Raji (cell line): ENCODE data around the gene FUT1.

Experiments
- POLR2A ChIP-seq: IDR thresholded peaks from 2 replicates; pipeline ENCODE4 v1.6.1; 2011; ENCODE audit warnings: low read depth, low read length, control low read depth; ENCODE audit not compliant: insufficient read depth

Gene FUT1

DNA sequence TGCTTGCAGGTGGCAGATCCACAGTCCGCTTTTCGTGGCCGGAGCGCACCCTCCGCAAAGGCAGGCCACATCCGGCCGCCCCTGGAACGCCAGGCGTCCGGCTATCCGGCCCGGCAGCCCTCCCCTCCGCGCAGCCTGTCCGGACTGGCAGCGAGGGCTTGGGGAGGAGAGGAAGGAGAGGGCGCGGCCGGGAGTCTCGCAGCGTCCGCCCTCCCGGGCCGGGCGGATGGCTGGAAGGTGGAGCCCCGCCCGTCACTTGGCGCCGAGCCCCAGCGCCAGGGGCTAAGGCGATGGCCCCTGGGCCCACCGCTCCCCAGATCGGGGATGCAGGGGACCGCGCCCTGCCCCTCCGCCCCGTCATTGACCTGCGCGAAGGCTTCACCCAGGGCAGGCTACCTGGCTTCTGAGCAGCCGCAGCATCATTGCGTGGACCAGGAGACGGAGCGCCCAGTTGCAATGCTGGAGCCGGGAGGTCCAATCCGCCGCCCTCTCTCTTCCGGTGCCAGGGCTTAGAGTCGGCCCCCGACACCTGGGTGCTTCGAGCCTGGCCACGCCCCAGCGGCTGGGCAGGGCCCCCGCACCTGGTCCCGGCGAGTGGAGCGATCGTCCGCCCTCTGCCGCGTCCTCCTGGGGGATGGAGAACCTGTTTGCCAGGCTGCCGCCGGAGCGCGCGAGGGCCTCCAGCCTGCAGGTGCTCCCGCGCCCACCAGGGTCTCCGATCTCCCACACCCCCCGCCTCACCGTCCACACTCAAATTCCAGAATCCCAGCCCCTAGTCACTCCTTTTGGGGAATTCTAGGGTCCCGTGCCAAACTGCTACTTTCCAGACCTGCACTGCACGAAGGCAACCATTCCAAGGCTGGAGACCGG is at the start of gene FUT1:
Gene FUT1, minus strand, starts transcription at position 146 of the 870 bp plus-strand sequence. CDS start 1,360 bp downstream, outside the sequence.
- TF ChIP-seq POLR2A = no peak

DNA sequence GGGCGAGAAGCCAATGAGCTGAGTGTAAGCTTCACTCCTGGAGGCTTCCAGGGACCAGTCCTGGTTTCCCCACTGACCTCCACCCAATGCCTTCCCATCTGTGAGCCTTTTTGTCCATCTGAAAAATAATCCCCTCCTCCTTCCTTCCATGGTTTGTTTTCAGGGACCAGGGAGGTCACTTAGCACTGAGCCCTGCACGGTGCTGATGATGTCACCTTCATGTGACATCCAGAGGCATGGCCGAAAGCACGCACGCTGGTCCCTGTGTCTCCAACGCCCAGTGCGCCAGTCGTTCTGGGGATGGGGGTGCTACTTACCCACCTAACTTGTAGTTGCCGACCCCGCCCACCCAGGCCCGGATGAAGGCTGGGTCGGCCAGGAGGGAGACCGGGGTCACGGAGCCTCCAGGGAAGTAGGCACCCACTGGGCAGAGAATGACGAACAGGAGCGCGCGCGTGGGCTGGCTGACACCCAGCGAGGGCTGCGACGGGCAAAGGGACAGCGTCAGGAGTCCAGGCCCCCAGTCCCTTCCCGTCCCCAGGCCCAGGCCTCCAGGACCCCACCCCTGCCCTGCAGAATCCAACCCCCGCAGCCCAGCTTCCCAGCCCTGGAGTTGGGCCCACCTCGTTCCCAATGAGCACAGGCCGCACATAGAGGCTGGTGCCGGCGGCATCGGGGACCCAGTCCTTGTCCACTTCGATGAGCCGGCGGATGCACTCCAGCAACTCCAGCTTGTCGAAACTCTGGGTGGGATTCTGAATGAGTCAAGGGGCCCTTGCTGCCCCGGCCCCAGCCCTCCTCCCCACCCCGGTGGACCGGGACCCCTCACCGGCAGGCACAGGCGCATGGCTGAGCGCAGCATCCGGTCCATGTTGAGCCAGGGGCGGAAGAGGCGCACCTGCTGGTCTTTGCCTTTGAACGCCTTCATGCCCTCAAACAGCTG is 47.2 kb upstream of the FUT1 start:
- TF ChIP-seq POLR2A = no peak

DNA sequence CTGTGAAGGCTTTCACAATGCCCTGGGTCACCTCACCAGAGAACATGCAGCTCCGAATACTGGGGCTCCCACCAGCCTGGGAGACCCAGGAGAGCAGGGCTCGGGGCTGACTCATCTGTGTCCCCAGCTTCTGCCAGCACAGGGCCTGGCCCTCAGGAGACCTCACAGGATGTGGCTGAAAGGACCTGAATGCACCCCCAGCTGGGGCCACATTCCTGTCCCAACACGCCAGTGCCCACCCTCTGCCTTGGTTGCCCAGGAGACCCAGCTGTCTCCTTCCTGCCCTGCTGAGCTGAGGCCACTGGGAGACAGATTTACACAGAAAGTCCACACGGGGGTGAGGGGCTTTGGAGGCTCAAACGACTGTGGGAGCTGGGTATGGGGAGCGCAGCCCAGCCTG is 46.5 kb upstream of the FUT1 start:
- TF ChIP-seq POLR2A = no peak

DNA sequence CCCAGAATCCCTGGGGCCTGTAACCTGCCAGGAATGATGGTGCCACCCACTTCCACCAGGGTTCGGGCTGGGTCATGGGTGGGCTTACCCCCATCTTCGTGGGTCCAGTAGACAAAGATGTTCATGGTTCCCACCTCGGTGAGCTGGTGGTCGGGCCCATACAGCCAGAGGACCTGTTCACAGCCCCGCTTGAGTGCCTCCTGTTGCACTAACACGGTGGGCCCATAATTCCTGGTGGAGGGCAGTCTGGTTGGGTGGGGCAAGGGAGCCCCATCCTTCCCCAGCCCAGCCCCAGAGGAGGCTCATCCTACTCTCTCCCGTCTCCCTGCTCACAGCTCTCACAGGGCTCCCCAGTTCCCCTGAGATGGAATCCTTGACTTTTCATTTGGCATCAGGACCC is 44.7 kb upstream of the FUT1 start:
- no peak for TF ChIP-seq POLR2A

DNA sequence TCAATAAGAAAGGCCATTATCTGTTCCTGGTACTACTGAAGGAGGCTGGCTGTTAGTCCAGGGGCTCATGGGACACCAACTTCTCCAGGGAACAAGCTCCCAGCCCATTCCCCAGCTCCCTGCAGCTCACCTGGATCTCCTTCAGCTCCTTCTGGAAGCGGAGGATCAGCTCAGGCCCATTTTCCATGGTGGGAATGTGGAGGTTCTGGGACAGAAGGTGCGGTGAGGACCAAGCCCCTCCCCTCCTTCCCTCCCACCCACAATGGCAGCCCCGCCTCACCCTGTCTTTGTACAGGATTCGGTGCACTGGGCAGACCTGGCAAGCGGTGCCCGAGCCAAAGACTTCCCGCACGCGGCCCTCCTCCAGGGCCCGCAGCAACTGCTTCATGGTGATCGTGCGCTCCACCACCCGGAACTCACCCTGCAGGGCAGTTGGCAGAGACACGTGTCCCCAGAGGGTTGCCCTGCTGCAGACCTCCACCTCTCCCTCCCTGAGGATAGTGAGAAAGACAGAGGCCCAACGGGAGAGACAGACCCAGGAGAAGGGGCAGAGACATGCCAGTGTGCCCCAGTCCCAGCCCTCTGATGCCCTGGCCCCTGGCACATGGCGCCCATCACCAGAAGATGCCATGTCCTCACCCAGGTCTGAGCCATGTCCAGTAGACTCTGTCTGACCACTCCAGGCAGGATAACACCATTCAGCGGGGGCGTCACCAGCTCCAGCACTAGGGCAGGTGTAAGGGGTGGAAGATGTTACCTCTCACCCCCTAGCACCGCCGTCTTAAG is 44.0 kb upstream of the FUT1 start:
- TF ChIP-seq POLR2A = no peak

DNA sequence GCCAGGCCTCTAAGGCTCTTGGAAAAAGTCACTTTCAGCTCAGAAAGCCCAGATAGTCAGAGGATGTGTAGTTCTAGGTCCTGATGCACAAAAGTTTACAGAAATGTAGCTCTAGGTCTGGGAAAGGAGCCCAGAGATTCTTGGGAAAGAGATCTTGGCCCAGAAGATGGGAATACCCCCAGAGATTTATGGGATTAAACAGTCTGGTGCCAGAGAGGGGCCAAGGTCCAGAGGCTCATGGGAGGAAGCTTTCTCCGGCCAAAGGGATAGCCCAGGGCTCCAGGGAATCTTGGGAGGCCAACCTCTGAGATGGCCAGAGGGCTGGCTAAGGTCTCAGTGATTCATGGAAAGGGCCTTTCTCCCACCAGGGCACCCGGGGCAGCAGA is 43.2 kb upstream of the FUT1 start:
- no peak for TF ChIP-seq POLR2A

DNA sequence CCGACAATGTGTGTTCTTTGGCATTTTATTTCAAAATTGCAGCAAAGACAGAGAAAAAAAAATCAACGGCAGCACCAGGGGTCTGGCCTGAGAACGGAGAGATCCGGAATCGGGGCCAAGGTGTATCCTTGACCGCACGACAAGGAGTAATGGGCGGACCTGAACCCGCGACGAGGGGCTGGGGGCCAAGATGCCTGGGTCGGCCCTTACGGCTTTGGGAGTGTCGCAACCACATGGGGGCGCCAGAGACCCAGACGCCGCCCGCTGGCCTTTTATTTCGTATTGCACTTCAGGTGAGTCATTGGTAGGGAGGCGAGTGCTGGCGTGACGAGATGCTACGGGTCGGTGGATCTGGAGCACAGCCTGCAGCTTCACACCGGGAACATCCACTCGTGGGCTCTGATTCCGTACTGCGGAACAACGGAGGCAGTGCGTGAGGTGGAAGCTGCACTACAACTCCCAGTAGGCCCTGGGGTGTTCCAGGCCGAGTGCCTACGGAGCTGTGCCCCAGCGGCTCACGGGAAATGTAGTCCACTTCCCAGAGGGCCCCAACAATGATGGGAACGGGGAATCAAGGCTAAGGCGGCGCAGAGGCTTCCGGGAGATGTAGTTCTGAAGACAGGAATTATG is 42.7 kb upstream of the FUT1 start:
- TF ChIP-seq POLR2A = peak; percentile 44

DNA sequence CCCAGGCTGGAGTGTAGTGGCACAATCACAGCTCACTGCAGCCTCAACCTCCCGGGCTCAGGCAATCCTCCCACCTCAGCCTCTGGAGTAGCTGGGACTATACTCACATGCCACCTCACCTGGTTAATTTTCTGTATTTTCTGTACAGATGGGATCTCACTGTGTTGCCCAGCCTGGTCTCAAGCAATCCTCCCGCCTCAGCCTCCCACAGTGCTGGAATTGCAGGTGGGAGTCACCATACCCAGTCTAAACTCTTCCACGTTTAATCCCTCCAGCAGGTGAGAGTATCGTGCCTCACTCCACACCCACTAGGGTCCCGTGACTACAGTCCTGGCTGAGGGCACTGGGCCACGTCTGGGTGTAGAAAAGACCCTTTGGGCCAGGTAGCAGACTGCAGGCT is 41.9 kb upstream of the FUT1 start:
- TF ChIP-seq POLR2A = no peak

DNA sequence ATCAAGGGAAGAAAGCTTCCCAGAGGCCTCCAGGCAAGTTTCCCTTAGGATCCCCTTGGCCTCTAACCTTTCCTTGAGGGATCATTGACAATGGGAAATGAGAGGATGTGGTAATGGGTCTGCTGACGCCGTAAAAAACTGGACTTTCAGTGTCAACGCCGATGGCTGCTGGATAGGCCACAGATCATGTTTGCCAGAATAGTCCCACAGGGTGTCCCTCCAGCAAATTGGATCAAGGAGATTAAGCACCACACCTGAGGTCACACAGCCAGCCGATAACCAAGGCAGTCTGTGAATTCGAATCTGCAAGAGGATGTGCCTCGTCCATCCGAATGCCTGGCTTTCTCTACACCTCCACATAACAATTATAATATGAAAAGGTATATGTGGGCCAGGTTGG is 40.8 kb upstream of the FUT1 start:
- no peak for TF ChIP-seq POLR2A

DNA sequence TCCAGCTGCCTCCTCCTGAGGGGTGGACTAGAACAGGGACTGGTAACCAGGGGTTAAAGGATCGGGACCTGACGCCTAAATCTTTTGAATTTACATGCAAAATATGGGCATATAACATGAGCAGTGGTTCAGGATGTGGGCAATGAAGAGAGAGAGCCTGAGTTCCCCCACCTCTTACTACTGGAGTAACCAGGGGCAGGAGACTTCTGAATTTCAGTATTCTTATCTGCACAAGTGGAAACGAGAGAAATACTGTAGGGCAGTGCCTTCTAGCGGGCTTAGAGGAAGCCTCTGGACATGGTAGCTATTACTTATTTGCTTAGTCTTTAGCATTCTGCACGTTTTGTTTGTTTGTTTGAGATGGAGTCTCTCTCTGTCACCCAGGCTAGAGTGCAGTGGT is 32.1 kb upstream of the FUT1 start:
- no peak for TF ChIP-seq POLR2A

DNA sequence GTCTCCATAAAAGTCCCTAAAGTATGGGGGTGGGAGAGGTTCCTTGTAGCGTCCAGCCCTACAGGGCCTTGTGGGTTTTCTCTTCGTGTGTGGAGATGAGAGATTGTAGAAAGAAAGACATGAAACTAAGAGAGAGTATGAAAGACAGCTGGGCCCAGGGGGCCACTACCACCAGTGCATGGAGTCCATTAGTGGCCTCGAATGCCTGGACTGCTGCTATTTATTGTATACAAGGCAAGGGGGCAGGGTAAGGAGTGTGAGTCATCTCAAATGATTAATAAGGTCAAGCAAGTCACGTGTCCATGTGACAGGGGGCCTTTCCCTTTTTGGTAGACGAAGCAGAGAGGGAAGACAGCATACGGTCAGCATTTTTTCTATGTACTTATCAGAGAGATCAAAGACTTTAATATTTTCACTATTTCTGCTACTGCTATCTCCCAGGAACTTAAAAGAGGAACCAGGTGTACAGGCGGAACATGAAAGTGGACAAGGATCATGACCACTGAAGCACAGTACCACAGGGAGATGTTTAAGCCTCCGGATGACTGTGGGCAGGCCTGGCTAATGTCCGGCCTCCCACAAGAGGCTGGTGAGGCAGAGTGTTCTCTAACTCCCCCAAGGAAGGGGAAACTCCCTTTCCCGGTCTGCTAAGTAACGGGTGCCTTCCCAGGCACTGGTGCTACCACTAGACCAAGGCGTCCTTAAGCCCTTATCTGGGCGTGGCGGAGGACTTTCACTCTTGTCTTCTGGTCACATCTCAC is 28.4 kb upstream of the FUT1 start:
- TF ChIP-seq POLR2A = no peak

DNA sequence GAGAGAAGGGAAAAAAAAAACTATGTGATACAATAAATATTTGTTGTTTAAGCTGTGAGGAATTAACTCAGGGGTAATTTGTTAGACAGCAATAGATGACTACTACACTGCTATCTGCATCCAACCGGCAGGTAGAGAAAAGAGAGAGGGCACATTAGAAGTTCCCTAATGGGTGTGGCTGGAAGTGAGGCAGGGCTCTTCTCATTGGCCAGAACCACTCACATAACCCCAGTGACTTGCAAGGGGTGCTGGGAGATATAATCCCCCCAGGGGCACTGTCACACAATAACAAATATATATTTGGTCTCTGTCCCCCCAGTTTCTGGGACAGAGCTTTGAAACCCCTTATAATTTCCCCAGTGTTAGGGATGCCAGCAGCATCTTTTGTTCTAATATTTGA is 27.2 kb upstream of the FUT1 start:
- TF ChIP-seq POLR2A = no peak

DNA sequence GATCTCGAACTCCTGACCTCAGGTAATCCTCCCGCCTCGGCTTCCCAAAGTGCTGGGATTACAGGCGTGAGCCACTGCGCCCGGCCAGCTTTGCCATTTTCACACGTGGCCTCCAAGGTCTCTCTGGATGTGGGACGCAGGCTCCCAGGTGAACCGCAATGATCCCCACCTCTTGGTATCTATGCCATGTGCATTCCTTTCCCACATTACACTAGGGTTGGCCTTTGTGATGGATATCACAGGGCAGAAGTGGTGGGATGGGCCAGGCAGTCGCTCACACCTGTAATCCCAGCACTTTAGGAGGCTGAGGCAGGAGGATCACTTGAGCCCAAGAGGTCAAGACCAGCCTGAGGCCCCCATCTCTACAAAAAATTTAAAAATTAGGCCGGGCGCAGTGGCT is 25.3 kb upstream of the FUT1 start:
- no peak for TF ChIP-seq POLR2A

DNA sequence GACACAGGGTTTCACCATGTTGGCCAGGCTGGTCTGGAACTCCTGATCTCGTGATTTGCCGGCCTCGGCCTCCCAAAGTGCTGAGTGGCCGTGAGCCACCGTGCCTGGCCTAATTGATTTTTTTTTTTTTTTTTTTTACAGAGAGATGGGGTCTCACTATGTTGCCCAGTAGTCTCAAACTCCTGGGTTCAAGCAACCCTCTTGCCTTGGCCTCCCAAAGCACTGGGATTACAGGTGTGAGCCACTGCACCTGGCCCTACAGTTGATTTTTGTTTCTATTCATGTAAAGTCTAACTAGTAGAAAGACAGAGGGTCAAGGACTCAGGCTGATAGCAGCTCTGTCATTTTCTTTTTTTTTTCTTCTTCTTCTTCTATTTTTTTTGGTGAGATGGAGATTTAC is 24.7 kb upstream of the FUT1 start:
- no peak for TF ChIP-seq POLR2A
